Keratinocyte (primary cell): ENCODE measurements around the gene PRR36. TPM values are rescaled to one million over a fixed set of nuclear protein-coding genes. Genes with fewer than 3 reads are reported as not detected.

Source experiments
- DNase-seq: peaks from one replicate; pipeline ENCODE4 v3.0.0-alpha.2; 2011; ENCODE audit warnings: low read depth, missing footprints, low spot score
- FAIRE-seq: peaks from 2 replicates; lab custom pipeline; 2011; peaks lifted over from hg19 to GRCh38; lab: Jason Lieb, UNC
- H2AFZ ChIP-seq: 2 replicates; pipeline ENCODE4 v1.6.0; 2012; ENCODE audit warnings: low read length, control low read depth, inconsistent platforms; ENCODE audit not compliant: control insufficient read depth
- H3K27ac ChIP-seq: 2 replicates; pipeline ENCODE4 v1.5.1; 2011; ENCODE audit warnings: low read length; ENCODE audit not compliant: control insufficient read depth, insufficient read depth
- H3K27me3 ChIP-seq: 3 replicates; pipeline ENCODE4 v1.6.0; 2011; ENCODE audit warnings: low read length; ENCODE audit not compliant: control insufficient read depth, insufficient read depth; ENCODE audit errors: extremely low read depth
- H3K36me3 ChIP-seq, 2 experiments: 2 replicates in 1 of 2; 3 replicates in 1 of 2; pipeline ENCODE4 v1.5.1; 2011; ENCODE audit warnings: low read length in 2 of 2, mild to moderate bottlenecking in 1 of 2; ENCODE audit not compliant: control insufficient read depth in 2 of 2, insufficient read depth in 2 of 2; ENCODE audit errors: extremely low read depth in 1 of 2
- H3K4me1 ChIP-seq: 3 replicates; pipeline ENCODE4 v1.5.1; 2011; ENCODE audit warnings: low read length; ENCODE audit not compliant: control insufficient read depth, insufficient read depth; ENCODE audit errors: extremely low read depth
- H3K4me2 ChIP-seq: 3 replicates; pipeline ENCODE4 v1.6.0; 2011; ENCODE audit warnings: low read depth, low read length; ENCODE audit not compliant: control insufficient read depth, insufficient read depth; ENCODE audit errors: extremely low read depth
- H3K4me3 ChIP-seq, 3 experiments: fragments of 200-600 bp in 1 of 3; sonication (generic) in 1 of 3; 2 replicates in 2 of 3; 3 replicates in 1 of 3; pipeline ENCODE4 v1.5.1; 2011 to 2016; ENCODE audit warnings: low read length in 3 of 3, mild to moderate bottlenecking in 3 of 3, control low read depth in 2 of 3, inconsistent platforms in 1 of 3, low read depth in 1 of 3, mixed read lengths in 1 of 3, mixed run types in 1 of 3, moderate library complexity in 1 of 3; ENCODE audit not compliant: control insufficient read depth in 2 of 3, insufficient read depth in 2 of 3; ENCODE audit errors: extremely low read depth in 1 of 3
- H3K79me2 ChIP-seq: 2 replicates; pipeline ENCODE4 v1.6.0; 2012; ENCODE audit warnings: low read length; ENCODE audit not compliant: control insufficient read depth, insufficient read depth
- H3K9ac ChIP-seq: 3 replicates; pipeline ENCODE4 v1.6.0; 2011; ENCODE audit warnings: low read length; ENCODE audit not compliant: control insufficient read depth, insufficient read depth; ENCODE audit errors: extremely low read depth
- H3K9me1 ChIP-seq: 3 replicates; pipeline ENCODE4 v1.6.0; 2011; ENCODE audit warnings: low read length; ENCODE audit not compliant: control insufficient read depth, insufficient read depth; ENCODE audit errors: extremely low read depth
- H3K9me3 ChIP-seq: 2 replicates; pipeline ENCODE4 v1.5.1; 2012; ENCODE audit warnings: low read depth, low read length; ENCODE audit not compliant: control insufficient read depth
- H4K20me1 ChIP-seq: 3 replicates; pipeline ENCODE4 v1.6.0; 2011; ENCODE audit warnings: low read length; ENCODE audit not compliant: control insufficient read depth, insufficient read depth; ENCODE audit errors: extremely low read depth
- CTCF ChIP-seq, 3 experiments: IDR thresholded peaks in 1 of 3; conservative IDR thresholded peaks in 1 of 3; optimal IDR thresholded peaks in 1 of 3; 2 replicates in 2 of 3; 3 replicates in 1 of 3; pipeline versions ENCODE3 to v1.5.1; 2011; ENCODE audit warnings: low read length in 3 of 3, mild to moderate bottlenecking in 3 of 3, moderate library complexity in 2 of 3, control low read depth in 1 of 3, inconsistent platforms in 1 of 3; ENCODE audit not compliant: insufficient read depth in 2 of 3; ENCODE audit errors: extremely low read depth in 1 of 3
- EZH2 ChIP-seq: IDR thresholded peaks from one replicate; pipeline ENCODE4 v1.6.1; 2012; ENCODE audit warnings: inconsistent platforms, mild to moderate bottlenecking, low read length, moderate library complexity
- dilution Hi-C: fragments of 300-500 bp; cut with MboI; formaldehyde crosslinking; loops from one replicate; pipeline ENCODE4 v1.7.0; 2020; ENCODE audit warnings: low sequenced_read_pairs; ENCODE audit not compliant: extremely low pct_ligation_motif_present
- polyA plus RNA-seq, 5 experiments: library from polyadenylated mRNA; depleted of rRNA in 3 of 5; stranded (reverse) in 3 of 5; stranded (forward) in 1 of 5; unstranded in 1 of 5; fragments of >200 nt; gene quantifications; 1 replicate in 1 of 5; 2 replicates in 3 of 5; 3 replicates in 1 of 5; pipeline versions ENCODE4 v1.2.1 to v1.2.3, GENCODE V29; 2011 to 2012; ENCODE audit warnings: missing spikeins in 2 of 5, low read depth in 1 of 5, low replicate concordance in 1 of 5

PRR36 gene
- polyA plus RNA-seq, 1 donor (not counting 4 experiments of a cell fraction or from before 2014, with no cell fraction given): not detected

GRCh38 chr19:7864690-7865074, 9.5 kb downstream of the PRR36 start:
- no peaks in the 10 kb centered on the region for H3K9me1 ChIP-seq
- H3K27me3 ChIP-seq: no peaks in the 10 kb centered on the region
- no peak overlapping the region for H3K9ac ChIP-seq
- H2AFZ ChIP-seq: no peak overlapping the region
- H3K9me3 ChIP-seq: no peaks in the 10 kb centered on the region
- no peaks in the 10 kb centered on the region for H4K20me1 ChIP-seq
- TF ChIP-seq EZH2: no peak
- TF ChIP-seq CTCF (optimal IDR thresholded peaks at IDR 0.05 in 1 of 3, IDR thresholded peaks at IDR 0.05 in 1 of 3, conservative IDR thresholded peaks at IDR 0.05 in 1 of 3; ENCODE audit: extremely low read depth in 1 of 3, insufficient read depth in 2 of 3, low read length in 3 of 3): no peak
- DNase-seq (no peak), FAIRE-seq (no peak)
- H3K79me2 ChIP-seq: no peaks in the 10 kb centered on the region
- H3K4me2 ChIP-seq: no peak overlapping the region
- dilution Hi-C loops: no loop called here
- peaks cover 15% of the 10 kb centered on the region for H3K4me1 ChIP-seq
- H3K4me3 ChIP-seq: no peak overlapping the region
- peaks cover 0 to 7% of the 10 kb centered on the region in 2 experiments for H3K36me3 ChIP-seq
- no peak overlapping the region for H3K27ac ChIP-seq

GRCh38 chr19:7863971-7864689, 10.1 kb downstream of the PRR36 start:
- Histone ChIP-seq H2AFZ (no peak overlapping the region), H3K27ac (no peak overlapping the region), H3K9me3 (no peaks in the 10 kb centered on the region), H3K9me1 (no peaks in the 10 kb centered on the region), H3K36me3 (peaks cover 0 to 8% of the 10 kb centered on the region in 2 experiments), H3K4me3 (no peak overlapping the region), H3K79me2 (no peaks in the 10 kb centered on the region), H3K9ac (no peak overlapping the region), H3K4me2 (no peak overlapping the region), H3K27me3 (no peaks in the 10 kb centered on the region), H4K20me1 (no peaks in the 10 kb centered on the region), H3K4me1 (peaks cover 15% of the 10 kb centered on the region)
- TF ChIP-seq EZH2 (no peak), CTCF (optimal IDR thresholded peaks at IDR 0.05 in 1 of 3, IDR thresholded peaks at IDR 0.05 in 1 of 3, conservative IDR thresholded peaks at IDR 0.05 in 1 of 3; ENCODE audit: extremely low read depth in 1 of 3, insufficient read depth in 2 of 3, low read length in 3 of 3) (no peak)
- DNase-seq (no peak), FAIRE-seq (no peak)
- dilution Hi-C loops: no loop called here
